ENCODE data around the gene DCAF8L2. TPM values are rescaled to one million over a fixed set of nuclear protein-coding genes. Genes with fewer than 3 reads are reported as not detected.
"Not testable (repeated sequence)": the region's sequence is repeated elsewhere in the genome, so short reads cannot be mapped to it uniquely, and the experiment has no call there.

The DCAF8L2 gene
- not detected for polyA plus RNA-seq (2013, experiment 1 of 2; ENCODE audit: insufficient read length)
- polyA plus RNA-seq (2013, experiment 2 of 2; ENCODE audit: insufficient read length) = not detected

DNA sequence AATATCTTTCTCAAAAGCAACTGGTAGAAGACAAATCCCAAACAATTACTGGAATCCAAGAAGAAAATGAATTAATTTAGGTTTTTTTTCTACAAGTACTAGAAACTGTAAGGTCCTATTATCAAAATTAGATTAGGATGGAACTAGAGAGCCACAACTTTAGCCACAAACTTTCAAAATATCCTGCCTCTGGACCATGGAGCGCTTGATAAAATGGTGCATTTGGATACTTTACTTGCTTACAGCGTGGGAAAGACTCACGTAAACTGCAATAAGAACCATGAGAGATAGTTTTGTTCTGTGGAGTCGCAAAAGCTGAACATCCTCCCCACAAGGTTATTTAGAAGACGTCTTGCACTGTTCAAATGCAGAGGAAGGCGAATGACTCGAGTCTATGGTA lies at the start of gene DCAF8L2:
TSS of gene DCAF8L2 (plus strand) at position 301 of the 400 bp plus-strand sequence. CDS start 156,552 bp downstream, outside the sequence.
- DNase-seq = no peak

DNA sequence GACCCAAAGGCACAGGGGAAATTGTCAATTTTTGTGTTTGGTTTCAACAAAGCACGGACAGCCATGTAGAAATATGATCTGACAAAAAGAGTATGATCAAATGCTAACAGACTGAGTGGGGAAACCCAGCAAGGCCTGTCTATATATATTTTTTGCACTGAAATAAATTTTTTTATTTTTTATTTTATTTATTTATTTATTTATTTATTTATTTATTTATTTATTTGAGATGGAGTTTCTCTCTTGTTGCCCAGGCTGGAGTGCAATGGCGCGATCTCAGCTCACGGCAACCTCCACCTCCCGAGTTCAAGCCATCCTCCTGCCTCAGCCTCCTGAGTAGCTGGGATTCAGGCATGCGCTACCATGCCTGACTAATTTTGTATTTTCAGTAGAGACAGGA lies 49.0 kb upstream of the DCAF8L2 start:
- not testable (repeated sequence) for DNase-seq

DNA sequence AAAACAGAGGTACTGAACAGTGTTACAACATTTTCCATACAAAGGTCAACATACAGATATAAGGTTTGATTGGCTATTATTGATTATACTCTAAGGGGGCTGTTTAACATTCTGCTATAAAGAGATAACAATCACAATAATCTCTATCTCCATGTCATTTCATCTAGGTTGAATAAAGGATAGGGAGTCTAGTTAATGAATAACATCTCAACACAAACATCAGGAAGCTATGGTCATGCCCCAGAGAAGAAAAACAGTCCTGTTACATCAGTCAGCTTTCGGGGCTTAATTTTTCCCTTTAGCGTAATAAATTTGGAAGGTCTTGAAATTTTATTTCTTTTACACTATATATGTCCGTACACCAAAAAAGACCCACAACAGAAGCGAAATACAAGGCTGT lies 41.5 kb upstream of the DCAF8L2 start:
- DNase-seq = no peak

- no peak for DNase-seq
These were observed 40.5 kb upstream of the DCAF8L2 start for GRCh38 chrX:27549688-27550087.

DNA sequence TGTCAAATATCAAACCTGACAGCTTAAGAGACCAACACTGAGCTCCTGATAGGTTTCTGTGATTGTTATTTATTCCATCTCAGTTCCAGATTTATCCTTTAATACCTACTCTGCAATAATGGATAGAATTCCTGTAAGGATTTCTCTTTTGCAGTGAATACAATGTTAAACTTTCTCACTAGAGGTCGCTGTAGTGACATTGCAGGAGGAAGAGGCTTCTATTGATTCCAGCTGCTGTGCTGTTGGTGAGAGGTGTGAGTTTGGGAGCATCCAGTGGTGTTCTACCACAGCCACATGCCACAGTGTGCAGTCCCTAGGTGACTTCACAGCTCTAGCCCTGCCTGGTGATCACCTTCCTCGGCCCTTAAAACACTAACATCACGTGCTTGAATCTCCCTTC lies 34.6 kb upstream of the DCAF8L2 start:
- peak; percentile 26 for DNase-seq

DNA sequence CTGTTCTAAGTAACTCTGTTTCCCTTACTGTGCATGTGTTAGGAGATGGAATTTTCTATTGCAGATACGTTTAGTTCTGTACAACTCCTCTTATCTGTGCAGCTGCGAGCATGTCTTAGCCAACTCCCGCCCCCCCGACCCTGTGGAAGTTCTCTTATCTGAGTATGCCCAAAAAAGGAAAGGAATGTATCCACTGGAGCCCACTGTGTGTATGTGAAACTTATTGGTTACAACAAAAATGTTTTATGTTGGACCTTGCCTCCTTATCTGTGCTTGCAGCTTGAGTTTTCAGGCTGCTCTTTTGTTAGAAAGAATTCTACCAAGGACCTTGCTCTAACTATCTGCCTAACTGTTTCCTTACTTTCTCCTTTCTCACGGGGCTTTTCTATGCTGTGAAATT lies 24.2 kb upstream of the DCAF8L2 start:
- peak; percentile 39 for DNase-seq

DNA sequence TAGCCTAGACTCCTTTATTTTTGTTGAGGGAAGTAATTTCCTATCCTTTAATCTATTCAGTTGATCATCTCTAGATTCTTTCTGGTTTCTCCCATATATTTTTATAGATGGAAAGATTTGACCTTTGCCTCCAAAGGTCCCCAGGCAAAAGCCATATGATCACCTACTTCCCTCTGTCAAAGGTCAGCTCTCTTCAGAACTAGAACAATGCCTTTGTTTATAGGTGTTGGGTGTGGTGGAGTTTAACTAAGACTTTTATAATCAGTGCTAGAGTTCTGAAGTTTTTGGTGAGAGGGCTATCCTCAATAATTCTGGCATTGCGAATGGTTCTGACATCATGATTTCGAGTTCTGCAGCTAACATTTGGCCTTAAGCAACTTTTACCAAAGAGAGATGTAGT lies 19.0 kb upstream of the DCAF8L2 start:
- no peak for DNase-seq

- peak; percentile 39 for DNase-seq
These were observed 14.6 kb upstream of the DCAF8L2 start for GRCh38 chrX:27575565-27575964.

DNA sequence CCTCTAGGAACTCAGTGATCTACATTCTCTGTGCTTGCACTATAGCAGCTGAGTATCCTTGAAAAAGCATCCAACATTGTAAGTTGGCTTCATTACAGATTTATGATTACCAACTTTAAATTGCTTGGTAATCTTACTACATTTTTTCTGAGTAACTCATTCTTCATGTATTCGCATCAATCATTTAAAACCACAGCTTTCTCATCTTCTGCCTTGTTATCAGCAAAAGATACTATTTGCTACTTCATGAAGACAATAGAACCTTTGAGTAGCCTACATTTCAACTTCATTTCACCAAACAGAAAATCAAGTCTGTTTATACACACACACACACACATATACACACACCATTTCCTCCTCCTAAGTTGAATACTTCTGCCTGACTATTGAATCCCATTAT lies 6.2 kb upstream of the DCAF8L2 start:
- peak; percentile 32 for DNase-seq

GRCh38 chrX:27591938-27592337 lies 1.8 kb downstream of the DCAF8L2 start:
- DNase-seq = no peak

GRCh38 chrX:27597508-27597907 lies 7.4 kb downstream of the DCAF8L2 start:
- DNase-seq = peak; percentile 26

- DNase-seq = no peak
These were observed 8.2 kb downstream of the DCAF8L2 start for GRCh38 chrX:27598312-27598711.

- peak; percentile 12 for DNase-seq
These were observed 9.8 kb downstream of the DCAF8L2 start for GRCh38 chrX:27599928-27600327.

GRCh38 chrX:27600686-27601085 lies 10.5 kb downstream of the DCAF8L2 start:
- DNase-seq = peak; percentile 5

GRCh38 chrX:27608671-27609070 lies 18.5 kb downstream of the DCAF8L2 start:
- no peak for DNase-seq

- DNase-seq = no peak
These were observed 29.3 kb downstream of the DCAF8L2 start for GRCh38 chrX:27619459-27619858.

- peak; percentile 9 for DNase-seq
These were observed 29.8 kb downstream of the DCAF8L2 start for GRCh38 chrX:27619975-27620374.

- DNase-seq = no peak
These were observed 32.7 kb downstream of the DCAF8L2 start for GRCh38 chrX:27622883-27623282.

DNA sequence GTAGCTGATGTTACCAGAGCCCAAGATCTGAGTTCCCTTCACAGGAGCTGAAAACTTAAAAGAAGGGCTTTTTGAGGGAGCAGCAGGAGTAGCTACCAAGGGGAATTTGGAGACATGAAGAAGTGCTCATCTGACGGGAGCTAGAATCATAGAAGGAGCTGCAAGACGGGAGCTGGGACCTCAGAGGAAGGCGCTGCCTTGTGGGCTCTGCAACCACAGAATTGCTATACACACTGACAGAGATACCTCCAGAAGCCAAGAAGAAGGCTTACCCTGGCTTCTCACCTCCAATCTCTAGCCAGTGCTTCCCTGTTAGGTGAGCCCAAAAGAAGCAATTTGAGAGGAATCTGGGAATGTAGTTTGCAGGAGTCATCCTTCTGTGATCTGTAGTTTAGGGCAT lies 35.9 kb downstream of the DCAF8L2 start:
- no peak for DNase-seq

DNA sequence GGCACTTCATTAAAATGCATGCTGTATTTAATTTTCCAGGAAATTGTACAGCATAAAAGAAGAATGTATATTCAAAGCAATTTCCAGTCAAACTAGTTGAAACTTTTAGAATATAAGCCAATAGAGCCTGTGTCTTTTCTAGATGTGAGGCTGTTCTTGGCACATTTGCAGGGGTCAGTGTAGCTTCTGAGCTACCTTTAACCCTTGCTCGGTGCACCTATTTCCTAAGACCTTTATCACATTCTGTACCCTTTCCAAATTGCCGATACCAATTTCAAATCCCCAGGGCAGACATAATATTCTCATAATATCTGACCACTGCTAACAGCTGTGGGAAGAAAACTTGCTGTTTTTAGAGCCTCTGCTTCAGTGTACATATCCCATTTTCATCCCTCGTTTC lies 43.2 kb downstream of the DCAF8L2 start:
- DNase-seq = no peak

DNA sequence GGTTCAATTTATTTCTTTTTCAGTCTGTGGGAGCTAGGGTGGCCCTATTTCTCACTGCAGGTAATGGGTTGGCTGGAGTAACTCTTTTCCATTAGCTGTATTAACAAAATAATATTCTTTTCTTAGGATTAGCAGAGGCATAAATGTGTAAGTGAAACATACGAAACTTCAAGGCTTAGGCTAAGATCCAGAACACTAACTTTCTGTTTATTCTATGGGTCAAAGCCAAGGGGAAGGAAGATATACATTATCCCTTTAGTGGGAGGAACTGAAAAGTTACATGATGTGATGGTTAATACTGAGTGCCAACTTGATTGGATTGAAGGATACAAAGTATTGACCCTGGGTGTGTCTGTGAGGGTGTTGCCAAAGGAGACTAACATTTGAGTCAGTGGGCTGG lies 66.4 kb downstream of the DCAF8L2 start:
- DNase-seq = no peak

GRCh38 chrX:27660878-27661277 lies 70.7 kb downstream of the DCAF8L2 start:
- no peak for DNase-seq

DNA sequence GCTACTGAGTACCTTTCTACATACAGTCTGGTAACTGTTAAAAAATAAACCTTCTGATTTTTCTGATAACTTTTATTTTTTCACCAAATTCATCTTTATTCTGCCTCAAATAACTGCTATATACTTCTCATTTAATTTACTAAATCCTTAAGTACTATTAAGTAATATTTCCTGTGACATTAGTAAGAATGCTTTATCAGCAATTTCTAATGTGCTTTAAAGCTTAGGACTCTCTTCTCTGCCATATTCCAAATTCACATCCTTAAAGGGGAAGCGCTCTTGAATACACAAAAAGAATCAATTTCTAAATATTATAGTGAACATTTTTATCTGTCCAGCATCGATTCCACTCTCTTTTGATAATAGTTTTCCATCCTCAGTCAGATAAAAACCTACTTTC lies 81.1 kb downstream of the DCAF8L2 start:
- no peak for DNase-seq

- DNase-seq = no peak
These were observed 84.3 kb downstream of the DCAF8L2 start for GRCh38 chrX:27674491-27674890.

DNA sequence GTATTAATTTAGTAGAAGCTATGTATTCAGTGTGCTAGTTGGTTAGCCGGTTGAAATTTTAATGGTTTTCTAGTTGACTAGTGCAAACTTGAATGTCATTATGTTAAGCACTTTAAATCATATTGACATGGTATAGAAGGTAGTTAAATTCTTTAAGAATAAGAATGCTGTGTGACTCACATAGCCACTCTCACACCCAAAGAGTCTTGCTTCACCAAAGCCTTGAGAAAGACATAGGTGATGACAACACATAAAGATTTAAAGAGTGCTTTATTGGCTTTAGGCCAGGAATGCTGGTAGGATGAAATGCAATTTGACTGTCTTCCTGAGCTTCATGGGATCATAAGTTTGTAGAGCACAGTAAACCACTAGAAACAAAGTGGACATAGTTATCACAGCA lies 85.3 kb downstream of the DCAF8L2 start:
- peak; percentile 89 for DNase-seq

All from fibroblast of skin of abdomen (primary cell).